Ascending aorta (tissue), 2 donors: Measurements from ENCODE around the gene ZFP14. TPM values are rescaled to one million over a fixed set of nuclear protein-coding genes. Genes with fewer than 3 reads are reported as not detected.
"Not testable (repeated sequence)": the region's sequence is repeated elsewhere in the genome, so short reads cannot be mapped to it uniquely, and the experiment has no call there.

ENCODE experiments used
- DNase-seq, 2 donors: peaks; one replicate each; pipeline ENCODE4 v3.0.0-alpha.2; 2019; ENCODE audit warnings: low spot score in 2 of 2
- H3K27ac ChIP-seq, 2 donors: fragments of 200-600 bp; sonication (generic); one replicate each; pipeline ENCODE4 v1.5.1; 2016 to 2017; ENCODE audit warnings: mild to moderate bottlenecking in 1 of 2
- H3K27me3 ChIP-seq: fragments of 200-600 bp; sonication (generic); one replicate; pipeline ENCODE4 v1.5.1; 2017
- H3K36me3 ChIP-seq, 2 donors: fragments of 200-600 bp; sonication (generic); one replicate each; pipeline ENCODE4 v1.5.1; 2016
- H3K4me1 ChIP-seq, 2 donors: fragments of 200-600 bp; sonication (generic); one replicate each; pipeline ENCODE4 v1.5.1; 2016 to 2017; ENCODE audit warnings: mild to moderate bottlenecking in 1 of 2
- H3K4me3 ChIP-seq, 2 donors: fragments of 200-600 bp; sonication (generic); one replicate each; pipeline ENCODE4 v1.5.1; 2016 to 2017; ENCODE audit warnings: mild to moderate bottlenecking in 1 of 2
- H3K9me3 ChIP-seq, 2 donors: fragments of 200-600 bp; sonication (generic); one replicate each; pipeline ENCODE4 v1.5.1; 2016
- intact Hi-C: fragments of 100-400 bp; cut with DNase I; formaldehyde crosslinking; loops from one replicate; pipeline ENCODE4 v1.15.1; 2023
- total RNA-seq: library from RNA; depleted of rRNA; stranded (reverse); fragments of >200 nt; gene quantifications from one replicate; pipeline ENCODE4 v1.1.0, GENCODE V29; 2016
- TF ChIP-seq, protein P1 (sequence below), 3 experiments: fragments of 200-600 bp in 2 of 3; fragments of 450-650 bp in 1 of 3; sonication (generic) in 2 of 3; IDR thresholded peaks; one replicate each; pipeline ENCODE4 v1.5.1; 2016 to 2019; ENCODE audit warnings: antibody characterized with exemption in 3 of 3, mild to moderate bottlenecking in 1 of 3, moderate library complexity in 1 of 3

Gene ZFP14
- total RNA-seq, 1 donor from 2014 or later = 1.2 TPM

DNA sequence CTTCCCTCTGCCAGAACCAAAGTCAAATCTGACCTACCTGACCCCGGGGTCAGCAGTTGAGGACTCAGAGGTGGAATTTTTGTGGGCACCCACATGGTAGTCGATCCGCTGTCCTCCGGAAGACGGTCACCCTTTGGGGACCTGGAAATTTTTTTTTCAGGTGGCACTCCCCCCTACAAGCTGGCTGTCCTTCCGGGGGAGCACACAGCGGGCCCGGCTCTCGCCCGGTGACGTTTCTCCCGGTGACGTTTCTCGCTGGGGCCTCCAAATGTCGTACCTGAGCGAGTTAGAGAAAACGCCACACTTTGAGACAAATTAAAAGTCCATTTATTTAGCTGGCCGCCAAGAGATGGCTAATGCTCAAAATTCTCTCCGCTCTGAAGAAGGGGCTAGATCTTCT lies 48.8 kb downstream of the ZFP14 start:
- TF ChIP-seq, protein P1, sequence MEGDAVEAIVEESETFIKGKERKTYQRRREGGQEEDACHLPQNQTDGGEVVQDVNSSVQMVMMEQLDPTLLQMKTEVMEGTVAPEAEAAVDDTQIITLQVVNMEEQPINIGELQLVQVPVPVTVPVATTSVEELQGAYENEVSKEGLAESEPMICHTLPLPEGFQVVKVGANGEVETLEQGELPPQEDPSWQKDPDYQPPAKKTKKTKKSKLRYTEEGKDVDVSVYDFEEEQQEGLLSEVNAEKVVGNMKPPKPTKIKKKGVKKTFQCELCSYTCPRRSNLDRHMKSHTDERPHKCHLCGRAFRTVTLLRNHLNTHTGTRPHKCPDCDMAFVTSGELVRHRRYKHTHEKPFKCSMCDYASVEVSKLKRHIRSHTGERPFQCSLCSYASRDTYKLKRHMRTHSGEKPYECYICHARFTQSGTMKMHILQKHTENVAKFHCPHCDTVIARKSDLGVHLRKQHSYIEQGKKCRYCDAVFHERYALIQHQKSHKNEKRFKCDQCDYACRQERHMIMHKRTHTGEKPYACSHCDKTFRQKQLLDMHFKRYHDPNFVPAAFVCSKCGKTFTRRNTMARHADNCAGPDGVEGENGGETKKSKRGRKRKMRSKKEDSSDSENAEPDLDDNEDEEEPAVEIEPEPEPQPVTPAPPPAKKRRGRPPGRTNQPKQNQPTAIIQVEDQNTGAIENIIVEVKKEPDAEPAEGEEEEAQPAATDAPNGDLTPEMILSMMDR (IDR thresholded peaks at IDR 0.05) = no peak
- Histone ChIP-seq H3K36me3 (peaks cover 19 to 20% of the 10 kb centered on the region in 2 donors), H3K9me3 (peaks cover 0 to 56% of the 10 kb centered on the region in 2 donors), H3K27me3 (no peaks in the 10 kb centered on the region), H3K27ac (no peak overlapping the region), H3K4me3 (no peak overlapping the region), H3K4me1 (peaks cover 0 to 3% of the 10 kb centered on the region in 2 donors)
- DNase-seq = no peak
- intact Hi-C loops = no loop called here

DNA sequence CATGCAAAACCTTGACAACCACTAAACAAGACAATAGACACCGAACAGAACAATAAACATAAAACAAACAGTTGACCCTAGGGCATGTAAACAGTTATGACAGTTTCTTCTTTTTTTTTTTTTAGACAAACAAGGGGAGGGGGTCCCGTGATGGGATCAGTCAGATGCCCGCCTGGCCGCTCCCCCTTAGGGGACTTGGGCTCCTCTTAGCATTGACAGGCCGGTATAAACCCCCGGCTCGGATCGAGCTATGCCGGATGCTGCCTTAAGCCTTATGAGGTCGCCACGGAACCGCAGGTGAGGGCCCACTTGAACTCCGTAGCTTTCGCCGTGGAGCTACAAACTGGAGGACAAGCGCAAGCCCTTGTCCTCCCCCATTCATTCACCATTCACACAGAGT lies 49.5 kb downstream of the ZFP14 start:
- H3K27ac ChIP-seq, H3K27me3 ChIP-seq, DNase-seq, H3K4me3 ChIP-seq, H3K4me1 ChIP-seq, intact Hi-C loops: not testable (repeated sequence)
- Histone ChIP-seq H3K9me3 (peaks cover 0 to 51% of the 10 kb centered on the region in 2 donors), H3K36me3 (peaks cover 19 to 20% of the 10 kb centered on the region in 2 donors)

DNA sequence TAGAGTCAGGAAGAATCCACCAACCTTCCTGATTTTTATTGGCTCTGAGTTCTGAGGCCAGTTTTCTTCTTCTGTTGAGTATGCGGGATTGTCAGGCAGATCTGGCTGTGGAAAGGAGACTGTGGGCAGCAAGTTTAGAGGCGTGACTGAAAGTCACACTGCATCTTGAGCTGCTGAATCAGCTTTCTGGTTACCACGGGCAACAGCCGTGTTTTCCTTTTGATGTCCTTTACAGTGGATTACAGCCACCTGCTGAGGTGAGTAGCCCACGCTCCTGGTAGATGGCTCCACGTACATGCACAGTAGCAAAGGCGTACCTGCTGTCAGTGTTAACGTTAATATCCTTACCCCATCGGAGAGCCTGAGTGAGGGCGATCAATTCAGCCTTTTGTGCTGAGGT lies 52.4 kb downstream of the ZFP14 start:
- H3K4me1 ChIP-seq, intact Hi-C loops, H3K27ac ChIP-seq, DNase-seq, H3K4me3 ChIP-seq, H3K27me3 ChIP-seq: not testable (repeated sequence)
- peaks cover 19 to 20% of the 10 kb centered on the region in 2 donors for H3K36me3 ChIP-seq
- peaks cover 0 to 33% of the 10 kb centered on the region in 2 donors for H3K9me3 ChIP-seq

DNA sequence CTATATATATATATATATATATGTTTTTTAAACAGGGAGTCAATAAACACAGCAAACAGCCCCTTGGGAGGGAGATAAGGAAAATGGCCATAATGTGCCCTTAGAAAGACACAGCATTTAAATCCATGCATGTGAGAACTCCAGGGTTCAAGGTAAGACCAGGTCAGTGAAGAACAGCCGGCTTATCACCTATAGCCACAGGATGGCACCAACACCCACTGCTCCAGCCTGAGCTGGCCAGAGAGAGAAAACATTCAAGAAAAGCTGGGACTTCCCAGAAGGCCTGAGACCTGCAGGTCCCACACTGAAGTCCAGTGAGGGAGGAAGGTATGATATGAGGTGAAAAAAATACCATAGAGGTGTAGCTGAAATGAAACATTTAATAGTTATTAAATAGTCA lies 63.8 kb downstream of the ZFP14 start:
- H3K27me3 ChIP-seq, H3K4me3 ChIP-seq, H3K4me1 ChIP-seq, H3K36me3 ChIP-seq, H3K27ac ChIP-seq, H3K9me3 ChIP-seq, DNase-seq, intact Hi-C loops: not testable (repeated sequence)

DNA sequence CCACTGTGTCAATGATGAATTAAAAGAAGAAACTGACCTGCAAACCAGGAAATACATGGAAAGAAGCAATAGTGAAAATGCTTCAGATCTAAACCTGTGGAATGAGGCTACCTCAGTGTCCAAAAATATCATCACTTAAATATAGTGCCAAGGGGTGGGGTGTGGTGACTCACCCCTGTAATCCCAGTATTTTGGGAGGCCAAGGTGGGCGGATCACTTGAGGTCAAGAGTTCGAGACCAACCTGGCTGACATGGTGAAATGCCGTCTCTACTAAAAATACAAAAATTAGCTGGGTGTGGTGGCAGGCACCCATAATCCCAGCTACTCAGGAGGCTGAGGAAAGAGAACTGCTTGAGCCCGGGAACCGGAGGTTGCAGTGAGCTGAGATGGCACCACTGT lies 64.9 kb downstream of the ZFP14 start:
- H3K9me3 ChIP-seq, H3K4me1 ChIP-seq, H3K4me3 ChIP-seq, H3K27me3 ChIP-seq, H3K27ac ChIP-seq, DNase-seq, H3K36me3 ChIP-seq, intact Hi-C loops: not testable (repeated sequence)

DNA sequence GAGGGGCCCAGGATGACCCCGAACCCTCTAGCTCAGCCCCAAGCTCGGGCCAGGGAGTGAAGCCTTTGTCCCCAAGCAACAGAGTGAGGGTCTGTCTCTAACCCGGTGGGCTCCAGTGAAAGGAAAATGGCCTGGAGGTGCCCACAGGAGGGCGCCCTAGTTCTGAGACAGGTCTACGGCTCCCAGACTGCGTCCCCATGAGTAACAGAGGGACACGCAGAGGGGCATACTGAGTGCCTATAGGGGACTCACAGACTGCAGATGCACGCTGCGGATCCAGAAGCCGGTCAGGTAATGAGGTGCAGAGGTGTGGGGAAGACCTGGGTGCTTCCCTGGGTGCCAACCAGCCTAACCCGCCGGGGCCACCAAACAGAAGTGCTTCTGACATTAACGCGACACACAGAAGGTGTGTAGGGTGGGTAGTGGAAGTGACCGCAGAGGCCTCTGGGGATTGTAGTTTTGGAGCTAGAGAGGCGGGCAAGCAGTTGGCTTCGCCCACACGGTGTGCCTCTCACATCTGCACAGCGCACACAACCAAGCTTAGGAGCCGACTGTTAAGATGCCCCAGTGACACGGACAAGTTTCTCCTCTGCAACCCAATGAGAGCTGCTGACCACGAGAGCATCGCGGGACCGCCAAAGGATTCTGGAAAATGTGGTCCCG lies 67.8 kb downstream of the ZFP14 start:
- H3K36me3 ChIP-seq, intact Hi-C loops, H3K27me3 ChIP-seq, H3K4me3 ChIP-seq, H3K27ac ChIP-seq, H3K4me1 ChIP-seq, H3K9me3 ChIP-seq, DNase-seq: not testable (repeated sequence)

DNA sequence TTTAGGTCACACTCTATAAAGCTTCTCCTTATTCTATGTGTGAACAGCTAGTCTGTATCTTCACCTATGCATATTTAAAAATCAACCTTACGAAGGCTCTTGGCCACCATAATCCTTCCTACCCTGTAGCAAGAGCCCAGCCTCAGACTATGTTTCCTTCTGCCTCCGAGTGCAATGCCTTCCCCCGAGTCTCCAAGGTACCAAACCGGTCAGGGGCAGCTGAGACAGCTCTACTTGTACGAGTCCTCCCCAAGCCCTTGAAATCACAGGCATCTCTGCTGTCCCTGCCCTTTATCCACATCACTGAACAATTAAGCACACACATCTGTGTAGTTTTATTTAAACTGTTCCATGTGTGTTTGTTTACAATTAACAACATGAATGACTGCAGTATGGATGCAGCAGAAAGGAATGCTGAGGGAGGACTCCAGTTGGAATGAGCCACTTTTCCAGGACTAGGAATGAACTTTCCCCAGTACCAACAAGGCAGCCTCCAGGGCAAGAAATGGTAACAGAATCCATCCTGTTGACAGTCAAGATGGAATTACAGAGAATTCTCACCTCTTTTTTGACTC lies 68.5 kb downstream of the ZFP14 start:
- H3K27ac ChIP-seq, H3K27me3 ChIP-seq, H3K9me3 ChIP-seq, H3K4me3 ChIP-seq, H3K36me3 ChIP-seq, intact Hi-C loops, DNase-seq, H3K4me1 ChIP-seq: not testable (repeated sequence)

DNA sequence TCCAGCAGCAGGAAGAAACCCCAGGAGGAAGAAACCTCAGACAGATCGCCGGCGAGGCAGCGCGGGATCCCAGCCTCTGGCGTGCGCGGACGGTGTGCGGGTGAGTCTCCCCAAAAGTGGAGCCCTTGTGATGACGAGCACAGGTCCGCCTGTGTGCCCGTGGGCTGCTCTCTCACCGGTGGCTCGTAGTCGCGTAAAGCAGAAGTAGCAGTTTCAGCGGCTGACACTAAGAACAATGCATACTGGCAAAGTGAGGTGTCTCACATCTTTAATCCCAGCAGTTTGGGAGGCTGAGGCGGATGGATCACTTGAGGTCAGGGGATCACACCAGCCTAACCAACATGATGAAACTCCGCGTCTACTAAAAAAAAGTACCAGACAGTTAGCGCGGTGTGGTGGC lies 69.2 kb downstream of the ZFP14 start:
- H3K4me3 ChIP-seq = peak overlapping the region in 1 of 2 donors; percentile 41
- intact Hi-C loops = not testable (repeated sequence)

DNA sequence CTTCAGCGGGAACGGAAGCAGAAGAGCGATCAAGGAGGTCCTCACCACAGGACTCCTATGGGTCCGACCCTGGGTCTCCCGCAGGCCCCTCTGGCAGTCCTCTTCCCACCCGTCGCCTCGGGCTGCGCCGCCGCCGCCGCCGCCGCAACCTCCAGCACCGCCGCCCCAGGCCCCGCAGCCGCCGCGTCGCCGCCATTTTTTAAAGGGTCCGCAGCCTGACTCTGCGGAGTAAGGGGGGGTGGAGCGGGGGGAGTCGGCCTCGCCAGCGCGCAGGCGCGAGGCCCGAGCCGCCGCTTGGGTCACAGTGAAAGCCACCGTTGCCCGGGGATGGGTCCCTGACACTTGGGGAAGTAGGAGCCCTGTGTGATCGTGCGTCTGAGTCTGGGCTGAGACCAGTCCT lies 69.7 kb downstream of the ZFP14 start:
- H3K4me1 ChIP-seq, H3K36me3 ChIP-seq, intact Hi-C loops, H3K27ac ChIP-seq, H3K27me3 ChIP-seq, H3K9me3 ChIP-seq, DNase-seq: not testable (repeated sequence)
- H3K4me3 ChIP-seq = peak overlapping the region; percentile 30 to 41

More for the DNA sequence above, 69.2 kb downstream of the ZFP14 start:
- H3K36me3 ChIP-seq, H3K27me3 ChIP-seq, H3K9me3 ChIP-seq, H3K27ac ChIP-seq, DNase-seq, H3K4me1 ChIP-seq: not testable (repeated sequence)

DNA sequence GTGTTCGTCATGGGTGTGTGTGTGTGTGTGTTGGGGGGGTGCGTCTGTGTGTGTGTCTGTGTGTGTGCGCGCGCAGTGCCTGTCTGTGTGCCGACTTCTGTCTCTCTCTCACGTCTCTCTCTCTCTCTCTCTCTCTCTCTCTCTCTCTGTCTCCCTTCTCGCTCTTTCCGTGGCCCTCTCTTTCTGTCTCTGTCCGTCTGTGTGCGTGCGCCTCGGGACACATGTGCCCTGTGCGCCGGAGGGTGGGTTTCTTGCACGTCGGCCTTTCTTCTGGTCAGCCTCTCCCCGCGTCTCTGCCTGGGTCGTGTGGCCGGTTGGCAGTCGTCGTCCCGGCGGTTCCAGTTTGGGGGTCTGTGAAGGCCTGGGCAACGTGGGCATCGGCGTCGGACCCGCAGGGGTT lies 86.7 kb downstream of the ZFP14 start:
- intact Hi-C loops, H3K36me3 ChIP-seq, H3K27me3 ChIP-seq, H3K4me3 ChIP-seq, H3K4me1 ChIP-seq, H3K9me3 ChIP-seq, H3K27ac ChIP-seq, DNase-seq: not testable (repeated sequence)

Other genes with a start within 250 kb of the ZFP14 start
- 168 TPM for gene CAPNS1, start 239.1 kb downstream of the ZFP14 start, total RNA-seq
- gene COX7A1, start 226.8 kb downstream of the ZFP14 start, total RNA-seq = 51.2 TPM
- gene ZNF565, start 164.5 kb downstream of the ZFP14 start, total RNA-seq = 1.9 TPM
- gene ZNF146, start 164.1 kb downstream of the ZFP14 start, total RNA-seq = 21.2 TPM
- gene ZFP82, start 39.4 kb upstream of the ZFP14 start, total RNA-seq = 1.3 TPM
- gene ZNF566, start 110.4 kb upstream of the ZFP14 start, total RNA-seq = 9.9 TPM
- 2.1 TPM for gene ZNF260, start 149.1 kb upstream of the ZFP14 start, total RNA-seq
- gene ZNF529, start 194.1 kb upstream of the ZFP14 start, total RNA-seq = 3.8 TPM
- gene ZNF382, start 226.1 kb upstream of the ZFP14 start, total RNA-seq = 0.32 TPM